Body of pancreas (tissue), 4 donors: ENCODE results near the gene ARHGEF5.

Source experiments
- POLR2A ChIP-seq, 3 donors: fragments of 450-650 bp; IDR thresholded peaks; one replicate each; pipeline ENCODE4 v1.6.1; 2016; ENCODE audit warnings: antibody characterized with exemption in 3 of 3, mild to moderate bottlenecking in 2 of 3
- TF ChIP-seq, protein P1 (sequence below), 7 experiments: fragments of 450-650 bp in 4 of 7; fragments of 200-600 bp in 3 of 7; sonication (generic) in 3 of 7; IDR thresholded peaks; one replicate each; pipeline ENCODE4 v1.5.1; 2016 to 2019; ENCODE audit warnings: antibody characterized with exemption in 7 of 7

DNA sequence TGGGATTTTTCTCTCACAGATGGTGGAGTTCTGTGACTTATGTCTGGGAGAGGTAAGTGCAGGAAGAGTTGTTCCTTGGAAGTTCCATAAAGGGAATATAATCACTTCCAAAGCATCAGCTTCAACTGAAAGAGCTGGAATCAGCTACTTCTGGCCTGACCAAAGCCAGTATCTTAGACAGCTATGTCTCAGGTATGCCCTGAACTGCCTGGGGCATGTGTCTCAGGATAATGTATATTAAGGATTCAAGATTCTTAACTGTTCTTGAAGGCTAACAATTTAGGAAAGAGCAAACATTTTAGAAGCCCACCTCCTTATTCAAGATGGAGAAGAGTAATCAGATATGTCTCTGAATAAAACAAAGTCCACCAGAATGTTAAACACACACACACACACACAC, 60.7 kb downstream of the ARHGEF5 start:
- TF ChIP-seq, protein P1, sequence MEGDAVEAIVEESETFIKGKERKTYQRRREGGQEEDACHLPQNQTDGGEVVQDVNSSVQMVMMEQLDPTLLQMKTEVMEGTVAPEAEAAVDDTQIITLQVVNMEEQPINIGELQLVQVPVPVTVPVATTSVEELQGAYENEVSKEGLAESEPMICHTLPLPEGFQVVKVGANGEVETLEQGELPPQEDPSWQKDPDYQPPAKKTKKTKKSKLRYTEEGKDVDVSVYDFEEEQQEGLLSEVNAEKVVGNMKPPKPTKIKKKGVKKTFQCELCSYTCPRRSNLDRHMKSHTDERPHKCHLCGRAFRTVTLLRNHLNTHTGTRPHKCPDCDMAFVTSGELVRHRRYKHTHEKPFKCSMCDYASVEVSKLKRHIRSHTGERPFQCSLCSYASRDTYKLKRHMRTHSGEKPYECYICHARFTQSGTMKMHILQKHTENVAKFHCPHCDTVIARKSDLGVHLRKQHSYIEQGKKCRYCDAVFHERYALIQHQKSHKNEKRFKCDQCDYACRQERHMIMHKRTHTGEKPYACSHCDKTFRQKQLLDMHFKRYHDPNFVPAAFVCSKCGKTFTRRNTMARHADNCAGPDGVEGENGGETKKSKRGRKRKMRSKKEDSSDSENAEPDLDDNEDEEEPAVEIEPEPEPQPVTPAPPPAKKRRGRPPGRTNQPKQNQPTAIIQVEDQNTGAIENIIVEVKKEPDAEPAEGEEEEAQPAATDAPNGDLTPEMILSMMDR (IDR thresholded peaks at IDR 0.05), result no peak
- no peak for TF ChIP-seq POLR2A (IDR thresholded peaks at IDR 0.05)
